ENCODE data around the gene CCDC134. TPM values are rescaled to one million over a fixed set of nuclear protein-coding genes. Genes with fewer than 3 reads are reported as not detected.
A peak's percentile ranks its signal among the peaks of the same experiment; 100 is the strongest.

Gene CCDC134
- total and polyA plus RNA-seq, 9 of the 15 experiments (the other 6 are each of a cell fraction or from before 2014, with no cell fraction given) = 0.56 to 11.9 (median 5.3) TPM

- no peak for TF ChIP-seq HMG20A (CRISPR knock-in tag; conservative IDR thresholded peaks at IDR 0.05)
- TF ChIP-seq REST (IDR thresholded peaks at IDR 0.05; ENCODE audit: borderline replicate concordance) = peak; percentile 65
- no peak for TF ChIP-seq REST (CRISPR knock-in tag; IDR thresholded peaks at IDR 0.05; ENCODE audit: low read depth)
- peak; percentile 40; the same call in 1 of the 2 replicates for TF ChIP-seq MTA2 (IDR thresholded peaks at IDR 0.05; ENCODE audit: low read depth)
- TF ChIP-seq CREB1 (IDR thresholded peaks at IDR 0.05) = peak; percentile 85
- peak; percentile 90 for TF ChIP-seq CREB1 (CRISPR knock-in tag; IDR thresholded peaks at IDR 0.05)
- TF ChIP-seq MTA1 (IDR thresholded peaks at IDR 0.05; ENCODE audit: borderline replicate concordance) = peak; percentile 81
- peak; percentile 62; the same call in 1 of the 2 replicates for TF ChIP-seq KLF16 (IDR thresholded peaks at IDR 0.05)
- TF ChIP-seq, protein P1, sequence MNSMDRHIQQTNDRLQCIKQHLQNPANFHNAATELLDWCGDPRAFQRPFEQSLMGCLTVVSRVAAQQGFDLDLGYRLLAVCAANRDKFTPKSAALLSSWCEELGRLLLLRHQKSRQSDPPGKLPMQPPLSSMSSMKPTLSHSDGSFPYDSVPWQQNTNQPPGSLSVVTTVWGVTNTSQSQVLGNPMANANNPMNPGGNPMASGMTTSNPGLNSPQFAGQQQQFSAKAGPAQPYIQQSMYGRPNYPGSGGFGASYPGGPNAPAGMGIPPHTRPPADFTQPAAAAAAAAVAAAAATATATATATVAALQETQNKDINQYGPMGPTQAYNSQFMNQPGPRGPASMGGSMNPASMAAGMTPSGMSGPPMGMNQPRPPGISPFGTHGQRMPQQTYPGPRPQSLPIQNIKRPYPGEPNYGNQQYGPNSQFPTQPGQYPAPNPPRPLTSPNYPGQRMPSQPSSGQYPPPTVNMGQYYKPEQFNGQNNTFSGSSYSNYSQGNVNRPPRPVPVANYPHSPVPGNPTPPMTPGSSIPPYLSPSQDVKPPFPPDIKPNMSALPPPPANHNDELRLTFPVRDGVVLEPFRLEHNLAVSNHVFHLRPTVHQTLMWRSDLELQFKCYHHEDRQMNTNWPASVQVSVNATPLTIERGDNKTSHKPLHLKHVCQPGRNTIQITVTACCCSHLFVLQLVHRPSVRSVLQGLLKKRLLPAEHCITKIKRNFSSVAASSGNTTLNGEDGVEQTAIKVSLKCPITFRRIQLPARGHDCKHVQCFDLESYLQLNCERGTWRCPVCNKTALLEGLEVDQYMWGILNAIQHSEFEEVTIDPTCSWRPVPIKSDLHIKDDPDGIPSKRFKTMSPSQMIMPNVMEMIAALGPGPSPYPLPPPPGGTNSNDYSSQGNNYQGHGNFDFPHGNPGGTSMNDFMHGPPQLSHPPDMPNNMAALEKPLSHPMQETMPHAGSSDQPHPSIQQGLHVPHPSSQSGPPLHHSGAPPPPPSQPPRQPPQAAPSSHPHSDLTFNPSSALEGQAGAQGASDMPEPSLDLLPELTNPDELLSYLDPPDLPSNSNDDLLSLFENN (IDR thresholded peaks at IDR 0.05; ENCODE audit: low read depth in 2 of 2, low read length in 2 of 2) = peak in 1 of 2 experiments; percentile 32; a peak in 1 of 4 replicates
- peak; percentile 44 for TF ChIP-seq ZFX (CRISPR knock-in tag; IDR thresholded peaks at IDR 0.05)
- TF ChIP-seq TCF7L2 (IDR thresholded peaks at IDR 0.05; ENCODE audit: low read depth, low read length) = no peak
- peak; percentile 13; the same call in 1 of the 2 replicates for TF ChIP-seq PML (IDR thresholded peaks at IDR 0.05; ENCODE audit: low read length)
- no peak for TF ChIP-seq EWSR1 (IDR thresholded peaks at IDR 0.05; ENCODE audit: borderline replicate concordance, low read depth, partially characterized antibody)
- TF ChIP-seq SMARCE1 (IDR thresholded peaks at IDR 0.05) = 0 out of 2 replicates have a peak, but pooled peaks have one; percentile 32
- TF ChIP-seq CREM (IDR thresholded peaks at IDR 0.05; ENCODE audit: low read depth) = peak; percentile 88; the same call in 1 of the 2 replicates
- TF ChIP-seq RBM22 (IDR thresholded peaks at IDR 0.05; ENCODE audit: low read depth, low read length, poor library complexity, severe bottlenecking) = no peak
- no peak for TF ChIP-seq HEY1 (CRISPR knock-in tag; IDR thresholded peaks at IDR 0.05; ENCODE audit: borderline replicate concordance)
Measured at GRCh38 chr22:41832553-41833368, 32.3 kb downstream of the CCDC134 start, which contains the start of gene SREBF2 (continued).

Measured in K562 (cell line).